Measurements from ENCODE around the gene CD86. TPM values are rescaled to one million over a fixed set of nuclear protein-coding genes. Genes with fewer than 3 reads are reported as not detected.

The CD86 gene
- total and polyA plus RNA-seq, 10 donors: 9.8 to 41.8 (median 25.3) TPM

DNA sequence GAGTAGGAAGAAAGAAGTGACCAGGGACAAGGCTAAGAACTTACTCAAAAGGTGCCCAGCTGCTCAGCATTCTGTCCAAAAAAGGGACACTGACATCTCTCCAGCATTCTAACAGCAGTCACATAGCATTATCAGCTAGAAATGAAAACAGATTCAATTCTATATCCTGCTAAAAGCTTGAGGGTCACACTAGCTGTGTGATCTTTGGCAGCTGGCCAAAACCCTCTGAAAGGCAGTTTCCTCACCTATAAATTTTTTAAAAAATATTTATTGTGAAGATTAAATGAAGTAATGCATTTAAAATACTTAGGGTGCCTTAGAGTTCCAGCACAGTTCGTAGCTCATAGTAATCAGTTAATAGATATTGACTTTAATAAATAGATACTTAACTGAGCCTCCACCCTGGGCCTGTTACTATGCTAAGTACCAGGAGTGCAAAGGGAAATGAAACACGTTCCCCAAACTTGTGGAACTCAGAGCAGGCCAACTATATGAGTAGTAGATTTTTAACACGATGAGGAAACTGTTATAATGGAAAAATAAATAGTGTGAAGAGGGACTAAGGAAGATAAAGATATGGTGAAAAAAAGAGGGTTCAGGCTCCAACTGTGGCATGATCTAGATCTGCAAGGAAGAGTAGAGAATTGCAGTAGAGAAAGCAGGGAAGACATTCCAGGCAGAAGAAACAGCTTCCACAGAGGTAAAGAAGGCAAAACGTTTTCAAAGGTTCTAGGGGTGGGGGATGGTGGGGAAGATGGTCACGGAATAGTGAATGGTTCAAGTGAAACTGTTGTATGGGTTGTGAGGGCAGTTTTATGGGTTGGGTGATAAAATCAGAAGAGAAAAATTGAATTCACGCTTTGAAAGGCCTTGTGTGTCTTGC lies 11.4 kb downstream of the CD86 start:
- 27 to 56% (median 32%) methylated on average over 6 of the region's 6 CpGs for WGBS, 5 donors
- no peak overlapping the region for H3K4me3 ChIP-seq
- no peaks in the 10 kb centered on the region for H3K9me3 ChIP-seq
- intact Hi-C loops (cut with DNase I; ENCODE audit: low total_unique reads): no loop called here
- H3K27ac ChIP-seq: peak overlapping the region in 4 of 8 donors; percentile 50 to 75 (median 64)
- peaks cover 0 to 42% (median 26%) of the 10 kb centered on the region in 6 donors for H3K4me1 ChIP-seq
- TF ChIP-seq POLR2A (IDR thresholded peaks at IDR 0.05): no peak
- TF ChIP-seq POLR2AphosphoS5 (IDR thresholded peaks at IDR 0.05): no peak
- TF ChIP-seq CTCF (IDR thresholded peaks at IDR 0.05 in 8 of 11, conservative IDR thresholded peaks at IDR 0.05 in 3 of 11): no peak
- H3K27me3 ChIP-seq (replicated peaks in 1 of 7): no peaks in the 10 kb centered on the region
- H3K36me3 ChIP-seq: no peaks in the 10 kb centered on the region
- DNase-seq: no peak

GRCh38 chr3:122067214-122067550 lies 12.0 kb downstream of the CD86 start:
- Histone ChIP-seq H3K27ac (peak overlapping the region in 4 of 8 donors; percentile 50 to 75 (median 64)), H3K4me1 (peaks cover 0 to 42% (median 26%) of the 10 kb centered on the region in 6 donors), H3K4me3 (peak overlapping the region in 1 of 8 donors; percentile 29), H3K36me3 (no peaks in the 10 kb centered on the region), H3K27me3 (replicated peaks in 1 of 7) (no peaks in the 10 kb centered on the region), H3K9me3 (no peaks in the 10 kb centered on the region)
- DNase-seq: no peak
- intact Hi-C loops (cut with DNase I; ENCODE audit: low total_unique reads): no loop called here
- no peak for TF ChIP-seq POLR2AphosphoS5 (IDR thresholded peaks at IDR 0.05)
- no peak for TF ChIP-seq CTCF (IDR thresholded peaks at IDR 0.05 in 8 of 11, conservative IDR thresholded peaks at IDR 0.05 in 3 of 11)
- TF ChIP-seq POLR2A (IDR thresholded peaks at IDR 0.05): no peak
- WGBS, 5 donors: 19 to 35% (median 31%) methylated on average over 5 of the region's 5 CpGs

DNA sequence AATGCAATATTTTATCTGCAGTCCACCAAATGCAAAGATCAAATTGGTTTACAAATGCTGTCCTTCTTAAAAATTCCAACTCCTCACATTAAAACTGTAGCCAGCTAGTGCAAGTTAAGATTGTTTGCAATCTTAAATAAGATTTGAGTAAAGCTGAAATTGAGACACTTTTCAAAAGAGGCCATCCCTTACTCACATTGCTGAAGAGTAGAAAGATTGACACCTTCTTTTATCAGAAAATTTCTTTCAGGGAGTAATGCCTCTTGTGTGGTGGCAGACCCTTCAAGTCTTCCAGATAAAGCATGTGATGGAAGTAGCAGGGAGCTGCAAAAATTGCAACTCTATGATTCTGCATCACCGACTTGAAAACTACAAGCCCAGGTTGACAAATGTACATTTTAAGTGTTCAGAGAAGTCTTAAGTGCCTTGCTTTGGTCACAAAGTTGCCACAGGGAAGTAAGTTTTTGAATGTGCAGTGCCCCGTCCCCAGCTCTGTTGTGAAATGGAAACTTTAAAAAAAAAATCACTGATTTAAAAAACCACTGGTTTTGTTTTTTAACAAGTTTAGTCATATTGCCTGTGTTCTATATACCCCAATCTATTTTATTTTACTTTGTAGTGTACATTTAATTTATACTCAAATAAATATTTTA lies 12.6 kb downstream of the CD86 start:
- Histone ChIP-seq H3K9me3 (no peaks in the 10 kb centered on the region), H3K27ac (peak overlapping the region in 5 of 8 donors; percentile 16 to 75 (median 60)), H3K27me3 (replicated peaks in 1 of 7) (no peaks in the 10 kb centered on the region), H3K36me3 (no peaks in the 10 kb centered on the region), H3K4me3 (peak overlapping the region in 1 of 8 donors; percentile 29), H3K4me1 (peaks cover 0 to 42% (median 26%) of the 10 kb centered on the region in 6 donors)
- DNase-seq: no peak
- TF ChIP-seq CTCF (IDR thresholded peaks at IDR 0.05 in 8 of 11, conservative IDR thresholded peaks at IDR 0.05 in 3 of 11): no peak
- no peak for TF ChIP-seq POLR2A (IDR thresholded peaks at IDR 0.05)
- no peak for TF ChIP-seq POLR2AphosphoS5 (IDR thresholded peaks at IDR 0.05)
- intact Hi-C loops (cut with DNase I; ENCODE audit: low total_unique reads): no loop called here
- 30 to 39% (median 33%) methylated on average over 2 of the region's 2 CpGs for WGBS, 5 donors

Measured in spleen (tissue), 11 donors.